OCI-LY3 (cell line): ENCODE results near the gene CCSER1.

Experiments used
- EZH2phosphoT487 ChIP-seq: fragments of 200-600 bp; shearing (Covaris generic); IDR thresholded peaks from 2 replicates; pipeline ENCODE4 v1.6.1; 2018; ENCODE audit warnings: antibody characterized with exemption, mixed run types, low read depth
- TF ChIP-seq, protein P1 (sequence below): fragments of 200-600, 300-600 bp; sonication (generic); IDR thresholded peaks from 2 replicates; pipeline ENCODE4 v1.5.1; 2014; ENCODE audit warnings: antibody characterized with exemption, low read length, low read depth

DNA sequence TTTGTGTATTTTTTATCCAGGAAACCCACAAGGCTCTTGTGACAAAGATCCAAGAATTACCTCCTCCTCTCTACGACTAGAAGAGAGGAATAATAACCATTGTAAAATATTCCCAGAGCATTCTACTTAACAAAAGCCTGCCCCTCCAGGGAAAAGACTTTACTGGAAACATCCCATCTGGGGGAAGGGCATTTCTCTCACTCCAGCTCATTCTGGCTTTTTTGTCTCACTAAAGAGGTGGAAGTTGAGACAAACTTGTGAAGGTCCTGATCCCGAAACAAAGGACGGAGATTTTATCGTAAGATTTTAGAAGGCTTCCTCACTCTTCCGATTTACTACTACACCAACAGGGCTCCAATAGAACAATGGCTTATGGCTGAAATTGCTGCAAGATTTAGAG, 1484.6 kb downstream of the CCSER1 start:
- TF ChIP-seq, protein P1, sequence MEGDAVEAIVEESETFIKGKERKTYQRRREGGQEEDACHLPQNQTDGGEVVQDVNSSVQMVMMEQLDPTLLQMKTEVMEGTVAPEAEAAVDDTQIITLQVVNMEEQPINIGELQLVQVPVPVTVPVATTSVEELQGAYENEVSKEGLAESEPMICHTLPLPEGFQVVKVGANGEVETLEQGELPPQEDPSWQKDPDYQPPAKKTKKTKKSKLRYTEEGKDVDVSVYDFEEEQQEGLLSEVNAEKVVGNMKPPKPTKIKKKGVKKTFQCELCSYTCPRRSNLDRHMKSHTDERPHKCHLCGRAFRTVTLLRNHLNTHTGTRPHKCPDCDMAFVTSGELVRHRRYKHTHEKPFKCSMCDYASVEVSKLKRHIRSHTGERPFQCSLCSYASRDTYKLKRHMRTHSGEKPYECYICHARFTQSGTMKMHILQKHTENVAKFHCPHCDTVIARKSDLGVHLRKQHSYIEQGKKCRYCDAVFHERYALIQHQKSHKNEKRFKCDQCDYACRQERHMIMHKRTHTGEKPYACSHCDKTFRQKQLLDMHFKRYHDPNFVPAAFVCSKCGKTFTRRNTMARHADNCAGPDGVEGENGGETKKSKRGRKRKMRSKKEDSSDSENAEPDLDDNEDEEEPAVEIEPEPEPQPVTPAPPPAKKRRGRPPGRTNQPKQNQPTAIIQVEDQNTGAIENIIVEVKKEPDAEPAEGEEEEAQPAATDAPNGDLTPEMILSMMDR, result no peak
- TF ChIP-seq EZH2phosphoT487, result no peak
